SW 1271 (cell line): Measurements from ENCODE around the gene EPAS1.
A peak's percentile ranks its signal among the peaks of the same experiment; 100 is the strongest.

Experiments used
- DNase-seq, 2 experiments: peaks; one replicate each; lab custom pipeline; 2025; lab: John Stamatoyannopoulos, UW

Gene EPAS1

DNA sequence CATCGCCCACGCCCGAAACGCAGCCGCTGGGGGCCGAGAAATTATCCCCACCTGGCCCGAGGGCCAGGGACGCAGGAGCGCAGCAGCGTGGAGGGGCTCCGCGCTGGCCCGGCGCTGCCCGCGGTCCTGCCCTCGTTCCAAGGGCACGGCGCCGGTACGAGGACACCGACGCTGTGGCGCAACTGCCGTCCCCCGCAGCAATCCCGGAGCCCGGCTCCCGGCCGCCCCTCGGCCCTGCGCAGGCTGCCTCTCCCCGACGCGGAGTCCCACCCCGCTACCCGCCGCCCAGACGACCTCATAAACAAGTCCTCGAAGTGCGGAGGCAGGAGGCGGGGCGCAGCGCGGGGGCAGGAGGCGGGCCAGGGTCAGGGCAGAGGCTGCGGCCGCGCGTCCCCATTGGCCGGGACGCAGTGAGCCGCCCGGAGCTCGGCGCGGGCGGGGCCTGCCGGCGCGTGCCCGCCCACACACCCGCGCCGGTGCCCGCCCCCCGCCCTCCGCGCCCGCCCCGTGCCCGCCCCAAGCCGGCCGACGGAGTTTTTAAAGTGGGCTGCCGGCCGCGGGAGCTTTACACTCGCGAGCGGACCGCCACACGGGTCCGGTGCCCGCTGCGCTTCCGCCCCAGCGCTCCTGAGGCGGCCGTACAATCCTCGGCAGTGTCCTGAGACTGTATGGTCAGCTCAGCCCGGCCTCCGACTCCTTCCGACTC lies at the start of gene EPAS1:
Gene EPAS1, plus strand, starts transcription at position 568 of the 706 bp plus-strand sequence. CDS start 505 bp downstream, outside the sequence.
- peak; percentile 60 to 85 for DNase-seq

- DNase-seq, result no peak
Observed at GRCh38 chr2:46248171-46248570, 49.0 kb upstream of the EPAS1 start.

GRCh38 chr2:46249654-46250053 lies 47.6 kb upstream of the EPAS1 start:
- DNase-seq, result no peak

DNA sequence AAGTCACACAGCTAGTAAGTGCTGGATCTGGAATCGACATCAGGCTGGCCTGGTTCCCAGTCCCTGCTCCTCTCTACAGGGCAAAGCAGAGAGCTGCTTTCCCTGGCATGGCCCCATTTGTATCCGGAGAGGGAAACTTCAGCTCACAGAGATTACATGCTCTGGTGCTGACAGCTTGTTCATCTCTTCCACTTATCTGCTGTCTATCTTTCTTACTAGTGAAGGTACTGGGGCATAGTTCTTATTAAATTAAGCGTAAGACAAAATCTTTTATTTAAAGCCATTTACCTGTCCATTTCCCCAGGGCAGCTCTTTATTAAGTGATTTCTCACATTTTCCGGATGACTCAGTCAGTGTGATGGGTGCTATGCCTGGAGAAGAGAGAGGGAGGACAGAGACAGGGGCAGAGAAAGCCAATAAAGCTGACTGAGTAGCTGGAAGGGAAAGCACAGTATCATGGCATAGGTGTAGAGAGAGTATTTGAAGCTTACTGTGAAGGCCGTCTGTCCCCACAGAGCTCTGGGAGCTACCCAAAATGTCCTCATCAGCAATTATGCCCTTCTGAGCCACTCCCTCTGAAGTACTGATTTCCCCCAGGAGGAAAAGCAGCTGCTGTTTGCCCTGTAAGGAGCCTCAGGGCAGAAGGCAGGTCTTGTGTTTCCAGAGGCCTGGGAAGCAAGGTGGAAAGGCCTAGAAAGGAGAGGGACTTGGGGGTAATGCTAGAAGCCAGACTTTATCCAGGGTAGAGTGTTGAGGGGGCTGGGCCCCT lies 44.1 kb upstream of the EPAS1 start:
- no peak for DNase-seq

- DNase-seq, result no peak
Observed at GRCh38 chr2:46254474-46254873, 42.7 kb upstream of the EPAS1 start.

- DNase-seq, result no peak
Observed at GRCh38 chr2:46256563-46257142, 40.6 kb upstream of the EPAS1 start.

DNA sequence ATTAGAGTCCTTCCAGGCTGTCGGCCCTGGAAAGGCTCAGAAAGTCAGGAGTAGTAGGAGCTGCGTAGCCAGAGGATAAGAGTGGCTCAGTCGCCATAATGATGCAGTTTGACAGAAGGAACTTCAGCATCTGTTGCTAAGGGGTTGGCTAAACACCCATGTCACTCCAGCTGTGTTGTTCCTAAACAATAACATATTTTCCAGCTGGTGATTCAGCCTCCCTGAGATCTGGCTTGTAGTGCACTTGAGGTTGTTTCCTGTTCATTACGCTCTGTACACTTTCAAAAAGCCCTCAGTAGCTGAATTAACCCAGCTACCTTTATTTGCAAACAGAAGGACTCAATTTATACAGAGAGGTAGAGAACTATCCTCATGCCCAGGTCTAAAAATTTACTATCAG lies 39.7 kb upstream of the EPAS1 start:
- no peak for DNase-seq

DNA sequence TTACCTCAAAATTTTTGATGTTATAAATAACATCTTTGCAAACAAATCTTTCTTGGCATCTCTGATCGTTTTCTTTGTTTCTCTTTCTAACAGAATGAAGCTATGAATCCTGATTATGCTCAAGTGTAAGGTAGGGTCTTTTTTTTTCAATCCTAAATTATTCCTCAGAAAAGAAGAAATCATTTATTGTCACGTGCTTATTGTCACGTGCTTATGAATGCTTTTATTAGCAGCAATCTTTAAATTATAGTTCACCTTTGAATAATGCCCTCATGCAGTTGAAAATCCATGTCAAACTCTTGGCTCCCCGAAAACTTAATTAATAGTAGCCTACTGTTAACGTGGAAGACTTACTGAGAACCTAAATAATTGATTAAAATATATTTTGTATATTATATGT lies 39.2 kb upstream of the EPAS1 start:
- no peak for DNase-seq

DNA sequence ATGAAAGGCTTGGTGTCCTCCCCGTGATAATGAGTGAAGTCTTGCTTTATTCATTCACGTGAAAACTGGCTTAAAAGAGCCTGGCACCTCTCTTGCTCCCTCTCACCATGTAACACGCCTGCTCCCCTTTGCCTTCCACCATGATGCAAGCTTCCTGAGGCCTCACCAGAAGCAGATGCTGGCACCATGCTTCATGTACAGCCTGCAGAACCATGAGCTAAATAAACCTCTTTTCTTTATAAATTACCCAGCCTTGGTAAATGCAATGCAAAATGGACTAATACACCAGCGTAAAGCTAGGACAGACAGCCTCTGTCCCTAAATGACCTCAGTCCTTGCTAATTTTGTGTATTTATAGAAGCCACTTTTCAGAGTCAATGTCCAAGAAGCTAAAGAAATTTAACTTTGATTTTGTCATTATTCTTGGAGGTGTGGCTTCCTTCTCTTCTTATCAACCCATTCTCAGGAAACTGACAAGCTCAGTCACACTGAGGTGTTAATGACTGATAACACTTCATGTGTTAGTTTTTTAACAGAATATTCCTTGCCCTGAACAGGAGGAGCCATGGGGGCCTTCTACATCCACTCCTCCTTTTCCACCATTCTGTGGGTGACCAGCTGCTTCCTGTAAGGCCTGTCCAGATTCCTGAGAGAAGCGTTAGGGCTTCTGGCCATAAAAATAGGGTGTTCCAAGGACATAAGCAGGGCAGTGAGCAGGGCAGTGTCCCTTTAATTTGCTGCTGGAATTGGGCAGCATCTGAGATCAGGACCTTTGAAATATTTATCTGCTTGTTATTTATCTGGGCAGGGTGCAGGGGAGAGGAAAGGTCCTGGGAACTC lies 38.0 kb upstream of the EPAS1 start:
- DNase-seq, result no peak

- DNase-seq, result no peak
Observed at GRCh38 chr2:46259777-46260168, 37.4 kb upstream of the EPAS1 start.

DNA sequence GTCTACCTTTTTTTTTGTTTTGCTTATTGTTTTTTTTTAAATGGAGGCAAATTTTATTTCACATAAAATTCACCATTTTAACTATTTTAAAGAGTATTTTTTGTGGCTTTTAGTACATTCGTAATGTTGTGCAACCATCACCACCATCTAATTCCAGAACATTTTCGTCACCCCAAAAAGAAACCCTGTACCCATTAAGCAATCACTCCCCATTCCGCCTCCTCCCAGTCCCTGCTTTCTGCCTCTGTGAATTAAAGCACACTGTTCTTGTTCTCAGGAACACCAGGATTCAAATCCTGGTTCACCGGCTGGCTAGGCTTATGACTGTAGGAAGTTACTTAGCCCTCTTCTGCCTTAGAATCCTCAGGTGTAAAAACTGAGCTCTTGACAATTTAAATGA lies 36.9 kb upstream of the EPAS1 start:
- no peak for DNase-seq

DNA sequence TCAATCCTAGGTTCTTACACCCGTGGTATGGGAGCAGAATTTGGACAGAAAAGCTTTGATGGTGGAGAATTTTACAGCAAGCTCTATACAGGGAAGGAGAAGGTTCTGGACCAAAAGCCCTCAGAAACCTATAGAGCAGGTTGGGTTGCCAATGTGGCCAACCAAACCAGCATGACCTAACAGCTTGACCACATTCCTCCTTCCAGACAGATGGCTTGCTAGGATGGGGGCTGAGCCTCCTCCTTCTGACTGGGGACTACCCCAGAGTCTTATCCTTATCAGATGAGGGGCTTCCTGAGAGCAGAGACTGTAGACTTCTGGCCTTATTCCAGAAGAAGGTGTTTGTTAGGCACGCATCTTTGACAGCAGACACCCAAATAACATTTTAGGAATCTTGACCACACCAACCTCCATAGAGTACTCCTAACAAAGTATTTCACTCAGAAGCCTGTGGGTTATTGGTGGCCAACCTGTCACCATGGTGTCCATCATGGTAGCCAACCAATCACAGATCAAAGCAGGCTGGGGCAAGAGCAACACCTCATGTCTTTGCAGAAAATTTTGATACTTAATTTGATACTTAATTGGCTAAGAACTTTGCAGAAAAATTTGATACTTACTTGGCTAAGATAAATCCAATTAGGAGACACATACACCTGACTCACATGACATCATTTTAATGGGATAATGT lies 34.8 kb upstream of the EPAS1 start:
- no peak for DNase-seq

DNA sequence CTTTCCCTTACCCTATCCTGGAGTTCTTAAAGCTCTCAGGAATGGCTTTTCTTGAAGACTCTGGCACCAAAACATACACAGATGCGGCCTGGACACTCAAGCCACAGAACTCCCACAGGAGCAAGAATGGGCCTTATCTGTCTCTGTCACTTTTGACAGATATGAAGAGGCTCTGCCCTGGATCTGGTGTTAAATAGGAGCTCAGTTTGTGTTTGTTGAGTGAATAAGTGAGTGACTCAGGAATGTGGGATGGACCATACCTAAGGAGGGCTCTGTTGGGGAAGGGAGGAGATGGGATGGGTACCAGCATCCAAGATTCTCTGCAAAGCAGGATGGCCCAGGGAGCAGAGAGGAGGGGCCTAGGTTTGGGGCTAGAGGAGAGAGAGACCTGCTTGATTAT lies 33.9 kb upstream of the EPAS1 start:
- no peak for DNase-seq

DNA sequence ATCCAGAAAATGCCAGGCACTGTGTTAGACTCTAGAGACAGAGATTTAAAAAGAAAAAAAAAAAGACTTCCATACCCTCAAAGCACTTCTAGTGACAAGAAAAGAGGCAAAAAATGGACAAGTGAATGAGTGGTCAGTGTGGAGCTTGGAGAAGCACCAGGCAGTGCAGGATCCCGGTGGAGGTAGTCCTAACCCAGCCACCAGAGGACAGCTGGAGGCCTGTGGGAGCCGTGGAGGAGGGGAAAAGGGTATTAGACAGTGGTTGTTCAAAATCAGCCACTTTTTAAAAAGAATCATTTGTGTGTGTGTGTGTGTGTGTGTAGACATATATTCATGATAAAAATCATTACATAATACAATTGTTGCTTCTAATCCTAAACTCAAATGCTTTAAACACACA lies 32.8 kb upstream of the EPAS1 start:
- no peak for DNase-seq

GRCh38 chr2:46266134-46266533 lies 31.1 kb upstream of the EPAS1 start:
- DNase-seq, result no peak

GRCh38 chr2:46267616-46268015 lies 29.6 kb upstream of the EPAS1 start:
- no peak for DNase-seq

- no peak for DNase-seq
Observed at GRCh38 chr2:46268196-46268595, 29.0 kb upstream of the EPAS1 start.

GRCh38 chr2:46269001-46269400 lies 28.2 kb upstream of the EPAS1 start:
- no peak for DNase-seq

DNA sequence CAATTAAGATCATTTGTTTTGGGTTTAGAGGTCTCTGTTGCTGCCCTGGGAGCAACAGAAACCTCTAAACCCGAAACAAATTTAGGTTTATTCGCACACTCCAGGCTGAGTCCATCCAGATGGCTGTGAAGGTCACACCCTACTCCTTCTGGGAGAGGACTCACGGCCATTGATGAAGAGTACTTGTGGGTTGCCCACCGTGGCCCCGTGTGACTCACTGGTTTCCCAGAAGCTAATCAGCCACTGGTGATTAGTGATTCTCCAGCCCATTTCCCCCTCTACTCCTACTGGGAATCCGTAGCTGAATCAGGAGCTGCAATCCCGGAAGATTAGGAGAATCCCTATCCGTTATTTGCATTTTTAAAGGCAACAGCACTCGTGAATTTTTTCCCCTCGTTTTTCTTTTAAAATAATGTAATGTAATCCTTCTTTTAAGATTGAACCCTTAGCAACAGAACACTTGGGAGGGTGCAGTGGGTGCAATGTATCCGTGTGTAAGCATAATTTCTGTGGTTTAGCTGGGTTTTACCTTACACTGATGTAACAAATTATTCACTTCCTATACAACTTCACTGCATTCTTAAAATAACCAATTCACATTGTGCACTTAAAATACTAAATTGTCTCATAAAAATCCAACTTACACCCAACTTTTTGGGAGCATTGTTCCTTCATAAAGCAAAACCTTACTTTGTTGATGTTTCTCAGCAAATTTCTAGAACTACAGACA lies 27.5 kb upstream of the EPAS1 start:
- no peak for DNase-seq

GRCh38 chr2:46270384-46270783 lies 26.8 kb upstream of the EPAS1 start:
- no peak for DNase-seq

DNA sequence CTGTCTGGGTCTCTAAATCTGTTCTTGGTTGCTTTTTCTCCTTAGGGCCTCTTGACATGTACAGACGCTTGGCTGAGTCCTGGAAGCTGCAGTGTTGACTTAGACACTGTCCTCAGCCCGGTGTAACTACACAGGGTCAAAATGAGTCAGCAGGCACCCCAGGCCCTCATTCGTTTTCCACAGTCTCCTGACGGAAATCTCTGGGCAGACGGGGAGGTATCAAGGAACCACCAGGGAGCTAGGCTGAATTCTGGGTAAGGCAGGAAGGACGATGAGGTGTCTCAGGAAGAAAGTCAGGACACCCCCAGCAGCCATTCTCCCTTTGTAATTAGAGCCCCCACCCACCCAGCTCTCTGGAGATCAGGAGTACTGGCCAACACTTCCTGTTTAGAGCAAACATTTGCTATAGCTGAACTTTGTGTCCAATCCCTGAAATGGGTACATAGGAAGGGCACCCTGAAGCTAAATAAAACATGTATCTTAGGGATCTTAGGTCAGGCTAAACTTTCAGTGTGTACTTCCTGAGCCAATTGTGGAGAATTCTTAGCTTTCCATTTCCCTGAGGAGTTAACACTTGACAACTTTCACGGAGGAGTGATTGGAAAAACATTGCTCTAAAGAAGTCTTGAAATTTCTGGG lies 23.9 kb upstream of the EPAS1 start:
- DNase-seq, result no peak
